Measurements from ENCODE around the gene MAMDC2. TPM values are rescaled to one million over a fixed set of nuclear protein-coding genes. Genes with fewer than 3 reads are reported as not detected.

The MAMDC2 gene
- total RNA-seq, 2 donors from 2014 or later = 0.44 to 1.4 TPM

DNA sequence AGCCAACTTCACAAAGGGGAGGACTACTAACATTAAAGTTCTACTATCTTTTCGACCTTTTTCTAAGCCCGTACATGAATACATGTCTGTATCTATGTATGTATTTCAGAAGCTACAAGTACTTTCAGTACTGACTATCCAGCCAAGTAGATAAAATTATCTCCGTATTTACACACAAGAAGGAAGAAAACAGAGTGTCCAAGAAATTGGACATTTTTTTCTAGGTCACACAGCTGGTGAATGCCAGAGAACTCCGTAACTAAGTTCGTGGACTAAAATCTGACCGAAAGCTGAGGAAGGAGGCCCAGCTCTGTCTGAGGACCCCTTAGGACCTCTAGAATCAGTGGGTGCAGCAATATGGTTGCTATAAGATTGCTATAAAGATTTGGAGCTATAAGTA lies 83.4 kb downstream of the MAMDC2 start:
- H3K4me3 ChIP-seq (ENCODE audit: low read length) = no peak overlapping the region
- no peak overlapping the region for H3K27ac ChIP-seq (ENCODE audit: low read depth, low read length)
- WGBS, 2 experiments (ENCODE audit: insufficient coverage in 1 of 2, insufficient read length in 1 of 2) = 77 to 95% methylated on average over 4 to 6 of the region's 6 CpGs
- no peak for DNase-seq
- Mint-ChIP-seq H3K27me3 (ENCODE audit: insufficient read depth) (no peaks in the 10 kb centered on the region), H3K9me3 (no peaks in the 10 kb centered on the region), H3K4me1 (peaks cover 12% of the 10 kb centered on the region), H3K4me3 (no peak overlapping the region), H3K27ac (no peak overlapping the region), H3K36me3 (ENCODE audit: low read depth) (peaks cover 2% of the 10 kb centered on the region)
- TF ChIP-seq, protein P1, sequence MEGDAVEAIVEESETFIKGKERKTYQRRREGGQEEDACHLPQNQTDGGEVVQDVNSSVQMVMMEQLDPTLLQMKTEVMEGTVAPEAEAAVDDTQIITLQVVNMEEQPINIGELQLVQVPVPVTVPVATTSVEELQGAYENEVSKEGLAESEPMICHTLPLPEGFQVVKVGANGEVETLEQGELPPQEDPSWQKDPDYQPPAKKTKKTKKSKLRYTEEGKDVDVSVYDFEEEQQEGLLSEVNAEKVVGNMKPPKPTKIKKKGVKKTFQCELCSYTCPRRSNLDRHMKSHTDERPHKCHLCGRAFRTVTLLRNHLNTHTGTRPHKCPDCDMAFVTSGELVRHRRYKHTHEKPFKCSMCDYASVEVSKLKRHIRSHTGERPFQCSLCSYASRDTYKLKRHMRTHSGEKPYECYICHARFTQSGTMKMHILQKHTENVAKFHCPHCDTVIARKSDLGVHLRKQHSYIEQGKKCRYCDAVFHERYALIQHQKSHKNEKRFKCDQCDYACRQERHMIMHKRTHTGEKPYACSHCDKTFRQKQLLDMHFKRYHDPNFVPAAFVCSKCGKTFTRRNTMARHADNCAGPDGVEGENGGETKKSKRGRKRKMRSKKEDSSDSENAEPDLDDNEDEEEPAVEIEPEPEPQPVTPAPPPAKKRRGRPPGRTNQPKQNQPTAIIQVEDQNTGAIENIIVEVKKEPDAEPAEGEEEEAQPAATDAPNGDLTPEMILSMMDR (conservative IDR thresholded peaks at IDR 0.05) = no peak
- H3K9ac ChIP-seq (ENCODE audit: extremely low read depth, low read length, poor library complexity, severe bottlenecking) = no peak overlapping the region
- peaks cover 3% of the 10 kb centered on the region for H3K4me1 ChIP-seq (ENCODE audit: control insufficient read depth, insufficient read depth, low read length)
- H3K9me3 ChIP-seq (ENCODE audit: control insufficient read depth, low read length) = no peaks in the 10 kb centered on the region
- H3K36me3 ChIP-seq (ENCODE audit: control insufficient read depth, insufficient read depth, low read length) = no peaks in the 10 kb centered on the region
- no peaks in the 10 kb centered on the region for H3K27me3 ChIP-seq (ENCODE audit: control insufficient read depth, insufficient read depth, low read length, poor library complexity, severe bottlenecking)

DNA sequence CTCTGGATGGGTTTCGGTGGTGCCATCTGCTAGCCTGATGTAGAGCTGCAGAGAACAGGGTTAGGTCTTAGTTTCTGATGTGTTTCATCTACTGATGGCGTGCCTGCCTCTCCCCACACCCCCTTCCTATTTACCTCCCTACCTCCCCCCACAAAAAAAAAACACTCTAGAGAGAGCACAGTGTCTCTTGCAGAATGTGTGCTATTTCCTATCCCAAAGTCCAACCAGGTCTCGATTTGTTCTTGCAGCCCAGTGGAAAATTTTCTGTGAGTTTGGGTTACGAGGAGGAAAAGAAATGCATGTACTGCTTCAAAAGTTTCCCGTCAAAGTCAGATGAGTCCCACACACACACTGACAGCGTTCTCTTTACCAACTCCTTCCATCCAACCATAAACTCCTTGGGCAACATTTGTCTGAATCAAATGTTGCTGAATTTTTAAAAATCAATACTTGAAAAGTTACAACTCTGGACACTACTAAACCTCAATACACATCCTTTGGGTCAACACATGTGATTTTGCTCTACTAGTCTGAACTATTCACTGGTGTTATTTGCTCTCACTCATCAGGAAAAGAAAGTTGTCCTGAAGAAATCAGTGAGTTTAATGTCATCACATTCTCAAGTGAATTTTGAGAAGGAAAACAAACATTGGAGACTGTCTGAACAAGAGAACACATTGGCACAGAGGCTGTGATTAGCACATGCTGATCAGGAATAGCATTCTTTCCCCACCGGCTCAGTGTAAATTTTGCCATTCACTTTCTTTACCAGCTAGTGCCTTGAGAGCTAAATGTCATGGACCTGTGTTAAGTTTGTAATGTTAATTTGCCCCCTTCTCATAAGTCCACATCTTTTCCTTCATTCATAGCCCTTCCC lies 84.1 kb downstream of the MAMDC2 start:
- Mint-ChIP-seq H3K4me3 (no peak overlapping the region), H3K9me3 (no peaks in the 10 kb centered on the region), H3K27me3 (ENCODE audit: insufficient read depth) (no peaks in the 10 kb centered on the region), H3K27ac (no peak overlapping the region), H3K4me1 (peaks cover 12% of the 10 kb centered on the region), H3K36me3 (ENCODE audit: low read depth) (peaks cover 2% of the 10 kb centered on the region)
- WGBS, 2 experiments (ENCODE audit: insufficient coverage in 1 of 2, insufficient read length in 1 of 2) = 89 to 100% methylated on average over 3 to 7 of the region's 7 CpGs
- H3K9ac ChIP-seq (ENCODE audit: extremely low read depth, low read length, poor library complexity, severe bottlenecking) = no peak overlapping the region
- DNase-seq = no peak
- TF ChIP-seq, protein P1 (conservative IDR thresholded peaks at IDR 0.05) = no peak
- no peak overlapping the region for H3K27ac ChIP-seq (ENCODE audit: low read depth, low read length)
- H3K27me3 ChIP-seq (ENCODE audit: control insufficient read depth, insufficient read depth, low read length, poor library complexity, severe bottlenecking) = no peaks in the 10 kb centered on the region
- H3K9me3 ChIP-seq (ENCODE audit: control insufficient read depth, low read length) = no peaks in the 10 kb centered on the region
- H3K4me3 ChIP-seq (ENCODE audit: low read length) = no peak overlapping the region
- H3K36me3 ChIP-seq (ENCODE audit: control insufficient read depth, insufficient read depth, low read length) = no peaks in the 10 kb centered on the region
- peaks cover 3% of the 10 kb centered on the region for H3K4me1 ChIP-seq (ENCODE audit: control insufficient read depth, insufficient read depth, low read length)

DNA sequence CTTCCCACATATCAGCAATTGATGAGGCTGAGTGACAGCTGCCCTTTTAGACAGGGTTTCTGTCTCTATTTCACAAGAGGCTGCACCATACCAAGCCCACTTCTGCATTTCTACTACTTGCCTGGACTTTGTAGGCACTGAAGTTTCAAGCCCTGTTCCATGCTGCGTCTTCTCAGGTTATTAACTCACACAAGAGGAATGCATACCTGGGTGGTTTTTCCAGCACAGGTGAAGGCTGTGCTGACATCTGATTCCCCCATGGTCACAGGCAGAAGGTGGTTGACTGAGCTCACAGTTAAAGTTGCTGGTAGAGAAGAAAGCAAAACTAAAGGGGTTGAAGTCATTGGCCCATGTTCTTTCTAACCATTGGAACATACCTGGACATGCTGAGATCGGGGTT lies 86.6 kb downstream of the MAMDC2 start:
- TF ChIP-seq, protein P1 (conservative IDR thresholded peaks at IDR 0.05) = no peak
- no peaks in the 10 kb centered on the region for H3K27me3 ChIP-seq (ENCODE audit: control insufficient read depth, insufficient read depth, low read length, poor library complexity, severe bottlenecking)
- peaks cover 3% of the 10 kb centered on the region for H3K4me1 ChIP-seq (ENCODE audit: control insufficient read depth, insufficient read depth, low read length)
- H3K9me3 ChIP-seq (ENCODE audit: control insufficient read depth, low read length) = no peaks in the 10 kb centered on the region
- no peak overlapping the region for H3K9ac ChIP-seq (ENCODE audit: extremely low read depth, low read length, poor library complexity, severe bottlenecking)
- H3K4me3 Mint-ChIP-seq = no peak overlapping the region
- no peaks in the 10 kb centered on the region for H3K36me3 ChIP-seq (ENCODE audit: control insufficient read depth, insufficient read depth, low read length)
- H3K9me3 Mint-ChIP-seq = no peaks in the 10 kb centered on the region
- no peak for DNase-seq
- peaks cover 2% of the 10 kb centered on the region for H3K36me3 Mint-ChIP-seq (ENCODE audit: low read depth)
- peaks cover 12% of the 10 kb centered on the region for H3K4me1 Mint-ChIP-seq
- H3K27ac Mint-ChIP-seq = no peak overlapping the region
- H3K27ac ChIP-seq (ENCODE audit: low read depth, low read length) = no peak overlapping the region
- no peak overlapping the region for H3K4me3 ChIP-seq (ENCODE audit: low read length)
- H3K27me3 Mint-ChIP-seq (ENCODE audit: insufficient read depth) = no peaks in the 10 kb centered on the region
- WGBS, 2 experiments (ENCODE audit: insufficient coverage in 1 of 2, insufficient read length in 1 of 2) = 79 to 92% methylated on average over 2 of the region's 2 CpGs
